GM23338 (cell line): ENCODE results near the gene SYT17.

Source experiments
- CTCF ChIP-seq, 2 experiments: fragments of 200-600 bp in 1 of 2; sonication (generic) in 1 of 2; conservative IDR thresholded peaks; 2 replicates each; pipeline versions ENCODE4 v1.5.1 to v1.6.1; 2016 to 2017; ENCODE audit warnings: antibody characterized with exemption in 2 of 2, low read depth in 2 of 2, mild to moderate bottlenecking in 2 of 2, moderate library complexity in 1 of 2
- POLR2AphosphoS5 ChIP-seq: IDR thresholded peaks from 2 replicates; pipeline ENCODE4 v1.6.1; 2016; ENCODE audit warnings: antibody characterized with exemption, low read depth

- TF ChIP-seq POLR2AphosphoS5 (no peak), CTCF (conservative IDR thresholded peaks at IDR 0.05; ENCODE audit: low read depth in 2 of 2) (no peak)
Measured at GRCh38 chr16:19274165-19274797, 106.2 kb downstream of the SYT17 start.
